ENCODE measurements around the gene CDH15. TPM values are rescaled to one million over a fixed set of nuclear protein-coding genes. Genes with fewer than 3 reads are reported as not detected.

Gene CDH15
- total RNA-seq, 1 experiment from 2014 or later = 0.46 TPM

DNA sequence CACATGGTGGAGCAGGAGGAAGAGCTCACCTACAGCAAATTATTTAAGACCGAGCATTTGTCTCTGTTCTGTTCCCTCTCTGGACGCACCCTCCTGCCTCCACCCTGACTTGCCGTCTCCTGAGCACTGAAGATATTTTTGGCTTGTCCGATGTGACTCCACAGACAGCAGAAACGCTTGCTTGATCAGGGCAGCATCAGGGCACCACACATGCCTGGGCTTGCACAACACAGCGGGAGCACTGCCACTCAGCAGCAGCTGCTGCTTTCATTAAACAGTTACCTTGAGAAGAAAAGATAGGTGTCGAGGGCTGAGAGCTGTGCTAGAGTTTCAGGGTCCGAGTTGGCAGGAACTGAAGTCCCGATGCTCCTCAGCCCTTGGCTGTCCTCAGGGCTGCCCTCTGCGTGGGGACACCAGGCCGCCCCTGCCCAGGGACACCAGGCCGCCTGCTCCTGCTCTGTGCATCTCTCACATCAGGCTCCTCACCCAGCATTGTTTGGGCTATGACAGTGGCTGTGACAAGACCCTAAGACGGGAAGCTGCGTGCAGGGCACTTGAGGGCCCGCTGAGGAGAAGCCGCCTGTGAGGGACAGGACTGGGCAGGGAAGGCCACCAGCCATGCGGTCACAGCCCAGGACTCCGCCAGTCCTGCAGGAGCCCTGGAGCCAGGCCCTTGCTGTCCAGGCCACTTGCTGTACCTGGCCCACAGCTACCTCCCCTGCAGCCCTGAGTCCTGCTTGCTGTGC is 21.3 kb upstream of the CDH15 start:
- H3K4me3 Mint-ChIP-seq = no peak overlapping the region
- peaks cover 21% of the 10 kb centered on the region for H3K9me3 Mint-ChIP-seq
- CTCF ChIA-PET = no interaction called here
- H3K36me3 Mint-ChIP-seq = peaks cover 48% of the 10 kb centered on the region
- H3K27me3 Mint-ChIP-seq (ENCODE audit: low read depth) = 0 out of 2 replicates have a peak, but pooled peaks cover 3% of the 10 kb centered on the region
- POLR2A ChIA-PET = no interaction called here
- no peak for ATAC-seq
- no peak overlapping the region for H3K27ac Mint-ChIP-seq
- H3K4me1 Mint-ChIP-seq = no peaks in the 10 kb centered on the region
- no peak for DNase-seq (ENCODE audit: low spot score)
- TF ChIP-seq MXD4 (CRISPR knock-in tag; IDR thresholded peaks at IDR 0.05; ENCODE audit: borderline replicate concordance) (no peak), SMAD3 (CRISPR knock-in tag; IDR thresholded peaks at IDR 0.05; ENCODE audit: borderline replicate concordance) (no peak), PREB (CRISPR knock-in tag; IDR thresholded peaks at IDR 0.05; ENCODE audit: borderline replicate concordance) (no peak), ESRRA (CRISPR knock-in tag; IDR thresholded peaks at IDR 0.05; ENCODE audit: borderline replicate concordance) (no peak), NFE2L1 (CRISPR knock-in tag; IDR thresholded peaks at IDR 0.05) (no peak), ZNF232 (CRISPR knock-in tag; IDR thresholded peaks at IDR 0.05) (no peak), ATF2 (CRISPR knock-in tag; IDR thresholded peaks at IDR 0.05; ENCODE audit: borderline replicate concordance, low read depth) (no peak), ZBTB21 (CRISPR knock-in tag; IDR thresholded peaks at IDR 0.05; ENCODE audit: borderline replicate concordance) (no peak), HMGA2 (CRISPR knock-in tag; IDR thresholded peaks at IDR 0.05) (no peak), USF1 (CRISPR knock-in tag; IDR thresholded peaks at IDR 0.05) (no peak), TP53 (CRISPR knock-in tag; IDR thresholded peaks at IDR 0.05) (no peak), IRF1 (CRISPR knock-in tag; IDR thresholded peaks at IDR 0.05) (no peak), ZNF281 (CRISPR knock-in tag; IDR thresholded peaks at IDR 0.05) (no peak), FOXP1 (CRISPR knock-in tag; IDR thresholded peaks at IDR 0.05; ENCODE audit: borderline replicate concordance) (no peak), ZNF121 (CRISPR knock-in tag; IDR thresholded peaks at IDR 0.05) (no peak)
- TF ChIP-seq, protein P1, sequence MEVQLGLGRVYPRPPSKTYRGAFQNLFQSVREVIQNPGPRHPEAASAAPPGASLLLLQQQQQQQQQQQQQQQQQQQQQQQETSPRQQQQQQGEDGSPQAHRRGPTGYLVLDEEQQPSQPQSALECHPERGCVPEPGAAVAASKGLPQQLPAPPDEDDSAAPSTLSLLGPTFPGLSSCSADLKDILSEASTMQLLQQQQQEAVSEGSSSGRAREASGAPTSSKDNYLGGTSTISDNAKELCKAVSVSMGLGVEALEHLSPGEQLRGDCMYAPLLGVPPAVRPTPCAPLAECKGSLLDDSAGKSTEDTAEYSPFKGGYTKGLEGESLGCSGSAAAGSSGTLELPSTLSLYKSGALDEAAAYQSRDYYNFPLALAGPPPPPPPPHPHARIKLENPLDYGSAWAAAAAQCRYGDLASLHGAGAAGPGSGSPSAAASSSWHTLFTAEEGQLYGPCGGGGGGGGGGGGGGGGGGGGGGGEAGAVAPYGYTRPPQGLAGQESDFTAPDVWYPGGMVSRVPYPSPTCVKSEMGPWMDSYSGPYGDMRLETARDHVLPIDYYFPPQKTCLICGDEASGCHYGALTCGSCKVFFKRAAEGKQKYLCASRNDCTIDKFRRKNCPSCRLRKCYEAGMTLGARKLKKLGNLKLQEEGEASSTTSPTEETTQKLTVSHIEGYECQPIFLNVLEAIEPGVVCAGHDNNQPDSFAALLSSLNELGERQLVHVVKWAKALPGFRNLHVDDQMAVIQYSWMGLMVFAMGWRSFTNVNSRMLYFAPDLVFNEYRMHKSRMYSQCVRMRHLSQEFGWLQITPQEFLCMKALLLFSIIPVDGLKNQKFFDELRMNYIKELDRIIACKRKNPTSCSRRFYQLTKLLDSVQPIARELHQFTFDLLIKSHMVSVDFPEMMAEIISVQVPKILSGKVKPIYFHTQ (CRISPR knock-in tag; IDR thresholded peaks at IDR 0.05) = no peak
- TF ChIP-seq, protein P2, sequence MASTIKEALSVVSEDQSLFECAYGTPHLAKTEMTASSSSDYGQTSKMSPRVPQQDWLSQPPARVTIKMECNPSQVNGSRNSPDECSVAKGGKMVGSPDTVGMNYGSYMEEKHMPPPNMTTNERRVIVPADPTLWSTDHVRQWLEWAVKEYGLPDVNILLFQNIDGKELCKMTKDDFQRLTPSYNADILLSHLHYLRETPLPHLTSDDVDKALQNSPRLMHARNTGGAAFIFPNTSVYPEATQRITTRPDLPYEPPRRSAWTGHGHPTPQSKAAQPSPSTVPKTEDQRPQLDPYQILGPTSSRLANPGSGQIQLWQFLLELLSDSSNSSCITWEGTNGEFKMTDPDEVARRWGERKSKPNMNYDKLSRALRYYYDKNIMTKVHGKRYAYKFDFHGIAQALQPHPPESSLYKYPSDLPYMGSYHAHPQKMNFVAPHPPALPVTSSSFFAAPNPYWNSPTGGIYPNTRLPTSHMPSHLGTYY (CRISPR knock-in tag; IDR thresholded peaks at IDR 0.05) = no peak
- TF ChIP-seq, protein P3, sequence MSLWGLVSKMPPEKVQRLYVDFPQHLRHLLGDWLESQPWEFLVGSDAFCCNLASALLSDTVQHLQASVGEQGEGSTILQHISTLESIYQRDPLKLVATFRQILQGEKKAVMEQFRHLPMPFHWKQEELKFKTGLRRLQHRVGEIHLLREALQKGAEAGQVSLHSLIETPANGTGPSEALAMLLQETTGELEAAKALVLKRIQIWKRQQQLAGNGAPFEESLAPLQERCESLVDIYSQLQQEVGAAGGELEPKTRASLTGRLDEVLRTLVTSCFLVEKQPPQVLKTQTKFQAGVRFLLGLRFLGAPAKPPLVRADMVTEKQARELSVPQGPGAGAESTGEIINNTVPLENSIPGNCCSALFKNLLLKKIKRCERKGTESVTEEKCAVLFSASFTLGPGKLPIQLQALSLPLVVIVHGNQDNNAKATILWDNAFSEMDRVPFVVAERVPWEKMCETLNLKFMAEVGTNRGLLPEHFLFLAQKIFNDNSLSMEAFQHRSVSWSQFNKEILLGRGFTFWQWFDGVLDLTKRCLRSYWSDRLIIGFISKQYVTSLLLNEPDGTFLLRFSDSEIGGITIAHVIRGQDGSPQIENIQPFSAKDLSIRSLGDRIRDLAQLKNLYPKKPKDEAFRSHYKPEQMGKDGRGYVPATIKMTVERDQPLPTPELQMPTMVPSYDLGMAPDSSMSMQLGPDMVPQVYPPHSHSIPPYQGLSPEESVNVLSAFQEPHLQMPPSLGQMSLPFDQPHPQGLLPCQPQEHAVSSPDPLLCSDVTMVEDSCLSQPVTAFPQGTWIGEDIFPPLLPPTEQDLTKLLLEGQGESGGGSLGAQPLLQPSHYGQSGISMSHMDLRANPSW (CRISPR knock-in tag; conservative IDR thresholded peaks at IDR 0.05; ENCODE audit: low read depth) = no peak

All from WTC11 (cell line).